Astrocyte (in vitro differentiated cells and primary cell): ENCODE results near the gene FAM72B.
"Not testable (repeated sequence)": the region's sequence is repeated elsewhere in the genome, so short reads cannot be mapped to it uniquely, and the experiment has no call there.

ENCODE experiments used
- EZH2 ChIP-seq: IDR thresholded peaks from 2 replicates; pipeline ENCODE4 v1.6.1; 2012; ENCODE audit warnings: mild to moderate bottlenecking, low read length, inconsistent platforms; ENCODE audit not compliant: insufficient read depth
- TF ChIP-seq, protein P1 (sequence below): IDR thresholded peaks from 2 replicates; pipeline ENCODE4 v1.5.1; 2011; ENCODE audit warnings: low read depth, mild to moderate bottlenecking, inconsistent platforms, low read length, moderate library complexity; ENCODE audit not compliant: insufficient read depth

DNA sequence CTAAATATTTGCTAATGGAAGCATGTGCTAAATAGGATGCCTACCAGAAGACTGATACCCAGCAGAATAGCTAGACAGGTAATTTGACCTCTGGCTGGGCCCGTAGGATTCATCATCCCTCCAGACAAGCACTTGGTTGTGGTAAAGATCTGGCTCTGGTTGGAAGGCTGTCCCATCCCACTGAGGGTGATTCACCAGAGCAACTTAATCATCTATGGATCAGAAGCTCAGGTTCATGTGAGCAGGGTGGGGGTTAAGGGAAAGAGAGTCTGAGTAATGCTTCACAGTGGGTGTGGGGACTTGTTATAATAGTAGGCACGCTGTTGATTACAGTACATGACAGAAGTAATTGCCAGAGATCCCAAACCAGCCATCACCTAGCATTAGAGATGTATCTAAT lies 26.5 kb downstream of the FAM72B start:
- TF ChIP-seq, protein P1, sequence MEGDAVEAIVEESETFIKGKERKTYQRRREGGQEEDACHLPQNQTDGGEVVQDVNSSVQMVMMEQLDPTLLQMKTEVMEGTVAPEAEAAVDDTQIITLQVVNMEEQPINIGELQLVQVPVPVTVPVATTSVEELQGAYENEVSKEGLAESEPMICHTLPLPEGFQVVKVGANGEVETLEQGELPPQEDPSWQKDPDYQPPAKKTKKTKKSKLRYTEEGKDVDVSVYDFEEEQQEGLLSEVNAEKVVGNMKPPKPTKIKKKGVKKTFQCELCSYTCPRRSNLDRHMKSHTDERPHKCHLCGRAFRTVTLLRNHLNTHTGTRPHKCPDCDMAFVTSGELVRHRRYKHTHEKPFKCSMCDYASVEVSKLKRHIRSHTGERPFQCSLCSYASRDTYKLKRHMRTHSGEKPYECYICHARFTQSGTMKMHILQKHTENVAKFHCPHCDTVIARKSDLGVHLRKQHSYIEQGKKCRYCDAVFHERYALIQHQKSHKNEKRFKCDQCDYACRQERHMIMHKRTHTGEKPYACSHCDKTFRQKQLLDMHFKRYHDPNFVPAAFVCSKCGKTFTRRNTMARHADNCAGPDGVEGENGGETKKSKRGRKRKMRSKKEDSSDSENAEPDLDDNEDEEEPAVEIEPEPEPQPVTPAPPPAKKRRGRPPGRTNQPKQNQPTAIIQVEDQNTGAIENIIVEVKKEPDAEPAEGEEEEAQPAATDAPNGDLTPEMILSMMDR: not testable (repeated sequence)
- TF ChIP-seq EZH2: not testable (repeated sequence)
